IPS-NIHi7 (cell line): Measurements from ENCODE around the gene PODXL2.
"Not testable (repeated sequence)": the region's sequence is repeated elsewhere in the genome, so short reads cannot be mapped to it uniquely, and the experiment has no call there.

Experiments used
- DNase-seq: peaks from one replicate; pipeline ENCODE4 v3.0.0; 2012; ENCODE audit warnings: mixed read lengths; ENCODE audit errors: extremely low spot score

The PODXL2 gene

GRCh38 chr3:127628788-127629466 is at the start of gene PODXL2:
Gene PODXL2, plus strand, starts transcription at chr3:127629185. Its CDS starts 35 bp downstream, at chr3:127629220.
- DNase-seq: peak; percentile 91

- DNase-seq: no peak
Measured at GRCh38 chr3:127580327-127581060, 48.5 kb upstream of the PODXL2 start.

DNA sequence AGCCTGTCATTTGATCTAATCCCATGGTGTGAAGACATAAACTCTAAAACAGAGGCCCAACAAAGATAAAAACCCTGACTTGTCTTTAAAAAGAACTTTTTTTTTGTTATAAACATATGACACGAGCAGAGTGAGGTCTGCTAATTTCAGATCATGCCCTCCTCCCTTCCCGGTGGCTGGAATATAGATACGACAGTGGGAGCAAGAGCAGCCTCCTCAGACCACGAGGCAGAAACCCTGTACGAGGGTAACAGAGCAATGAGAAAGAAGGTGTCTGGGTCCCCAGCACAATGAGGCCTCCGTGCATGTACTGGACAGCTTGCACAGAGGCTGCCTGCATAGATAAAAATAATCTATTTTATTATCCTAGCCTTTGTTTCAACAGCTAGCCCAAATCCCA is 44.3 kb upstream of the PODXL2 start:
- no peak for DNase-seq

GRCh38 chr3:127585163-127585812 is 43.7 kb upstream of the PODXL2 start:
- no peak for DNase-seq

DNA sequence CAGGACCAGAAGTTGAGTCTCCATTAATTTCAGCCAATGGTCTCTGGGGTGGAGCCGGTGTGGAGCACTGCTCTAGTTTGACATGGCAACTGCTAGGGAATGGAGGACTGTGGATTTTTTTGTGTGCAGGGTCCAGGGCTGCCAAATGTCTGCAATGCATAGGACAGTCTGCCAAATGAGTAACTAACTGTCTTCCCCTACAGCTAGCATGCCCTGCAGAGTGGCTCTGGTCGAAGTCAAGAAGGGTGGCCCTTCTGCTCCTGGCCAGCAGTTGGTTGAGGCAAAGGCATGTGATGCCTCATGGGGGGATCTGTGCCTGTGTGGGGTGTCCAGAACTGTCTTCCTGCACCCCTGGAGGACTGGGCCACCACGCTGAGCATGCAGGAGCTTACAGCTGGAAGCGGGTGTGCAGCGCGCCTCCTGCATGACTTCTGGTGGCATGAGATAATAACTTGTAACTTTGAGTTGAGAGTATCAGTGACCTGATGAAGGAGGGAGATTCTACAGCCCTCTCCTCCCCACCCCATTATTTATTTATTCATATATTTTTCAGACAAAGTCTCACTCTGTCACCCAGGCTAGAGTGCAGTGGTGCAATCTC is 43.1 kb upstream of the PODXL2 start:
- DNase-seq: no peak

DNA sequence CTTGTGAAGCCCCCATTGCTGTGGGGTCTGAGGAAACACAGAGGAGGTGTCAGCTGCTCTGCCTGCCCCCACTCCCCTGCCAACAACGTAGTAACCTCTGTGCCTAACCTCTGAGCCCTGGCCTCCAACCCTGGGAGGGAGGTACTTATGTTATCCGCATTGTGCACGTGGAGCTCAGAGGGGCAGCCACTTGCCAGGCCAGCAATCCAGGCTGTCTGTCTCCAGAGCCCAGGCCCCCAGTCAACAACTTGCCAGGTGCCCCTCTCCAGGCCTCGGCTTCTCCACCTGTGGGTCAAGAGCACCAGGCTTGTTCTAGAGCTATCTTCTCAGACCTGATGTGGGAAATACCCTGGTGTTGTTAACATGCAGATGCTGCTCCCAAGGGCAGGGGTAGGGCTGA is 41.1 kb upstream of the PODXL2 start:
- DNase-seq: no peak

GRCh38 chr3:127588806-127589577 is 40.0 kb upstream of the PODXL2 start:
- DNase-seq: no peak

DNA sequence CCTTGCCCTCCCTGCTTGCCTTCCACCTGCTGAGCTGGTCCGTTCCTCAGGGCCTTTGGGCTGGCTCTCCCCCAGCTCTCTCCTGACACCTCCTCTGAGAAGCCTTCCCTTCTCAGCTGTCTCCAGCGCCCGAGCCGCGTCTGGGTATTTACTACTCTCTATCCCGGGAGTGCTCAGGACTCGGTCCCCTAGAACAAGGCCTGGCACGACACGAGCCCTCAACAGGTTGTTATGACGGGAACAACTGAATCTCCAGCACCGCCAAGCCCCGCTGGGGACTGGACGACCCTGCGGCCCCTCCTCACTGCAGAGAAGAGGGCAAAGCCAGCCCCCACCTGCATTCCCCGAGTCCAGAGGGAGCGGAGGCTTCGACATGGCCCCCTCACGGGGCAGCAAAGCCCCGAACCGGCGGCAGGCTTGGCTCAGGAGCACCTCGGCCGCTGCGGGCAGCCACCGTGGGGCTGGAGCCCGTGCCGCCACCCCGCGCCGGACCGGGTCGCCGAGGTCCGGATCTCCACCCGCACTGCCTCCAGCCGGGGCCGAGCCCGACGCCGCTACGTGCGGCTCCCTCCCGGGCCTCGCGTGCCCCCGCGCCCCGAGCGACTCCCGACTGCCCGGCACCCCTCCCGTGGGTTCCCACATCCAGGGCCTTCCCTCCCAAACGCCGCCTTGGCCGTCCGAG is 39.2 kb upstream of the PODXL2 start:
- peak; percentile 21 for DNase-seq

GRCh38 chr3:127590282-127590592 is 38.7 kb upstream of the PODXL2 start:
- DNase-seq: no peak

GRCh38 chr3:127590593-127591465 is 38.2 kb upstream of the PODXL2 start, which contains the start of gene TPRA1:
Gene TPRA1, minus strand, starts transcription at chr3:127590733. Its CDS starts 10,587 bp downstream, at chr3:127580146.
- peak; percentile 95 for DNase-seq

- DNase-seq: no peak
Measured at GRCh38 chr3:127593178-127593577, 35.8 kb upstream of the PODXL2 start.

DNA sequence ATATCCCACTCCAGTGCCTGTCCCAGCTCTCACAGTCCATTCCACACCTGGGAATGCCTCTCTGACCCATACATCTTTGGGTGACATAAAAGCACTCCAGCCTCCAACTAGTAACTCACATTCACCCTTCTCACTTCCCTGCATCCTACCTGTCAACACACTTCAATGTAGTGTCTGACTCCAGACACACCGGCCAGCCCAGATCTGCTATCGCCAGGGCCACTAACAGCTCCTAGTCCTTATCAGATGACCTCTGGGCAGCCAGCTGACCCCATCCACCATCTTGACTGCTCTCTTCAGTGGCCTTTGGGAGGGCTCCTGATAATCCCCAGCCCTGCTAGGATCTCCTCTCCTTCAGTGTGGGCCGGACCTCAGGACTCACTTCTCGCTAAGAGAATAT is 33.7 kb upstream of the PODXL2 start:
- DNase-seq: no peak

DNA sequence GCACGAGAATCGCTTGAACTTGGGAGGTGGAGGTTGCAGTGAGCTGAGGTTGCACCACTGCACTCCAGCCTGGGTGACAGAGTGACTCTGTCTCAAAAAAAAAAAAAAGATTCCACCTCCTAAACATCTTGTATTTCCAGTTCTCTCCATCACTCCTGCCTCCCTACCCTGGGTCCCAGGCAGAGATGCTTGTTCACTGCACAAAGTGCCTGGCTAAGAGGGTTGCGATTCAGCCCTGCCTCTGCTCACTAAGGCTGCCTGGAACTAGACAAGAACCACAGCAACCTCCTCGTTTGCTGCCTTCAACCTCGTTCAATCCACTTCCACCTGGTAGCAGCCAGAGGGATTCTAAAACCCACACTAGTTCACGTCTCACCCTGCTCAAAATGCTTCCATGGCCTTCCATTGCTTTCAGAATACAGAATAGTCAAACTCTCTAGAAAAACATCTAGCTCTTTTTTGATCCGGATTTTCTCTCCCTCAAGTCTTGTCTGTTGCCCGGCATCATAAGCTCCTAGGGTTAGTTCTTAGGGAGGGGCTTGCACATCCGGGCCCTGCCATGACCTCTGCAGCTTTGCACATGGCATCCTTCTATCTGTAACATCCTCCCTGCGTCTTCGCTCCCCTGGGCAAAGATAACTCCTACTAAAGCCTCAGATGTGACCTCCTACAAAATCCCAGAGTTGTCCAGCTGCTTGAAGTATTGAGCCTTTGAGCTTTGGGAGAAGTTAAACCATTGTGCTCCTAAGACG is 31.8 kb upstream of the PODXL2 start:
- no peak for DNase-seq

DNA sequence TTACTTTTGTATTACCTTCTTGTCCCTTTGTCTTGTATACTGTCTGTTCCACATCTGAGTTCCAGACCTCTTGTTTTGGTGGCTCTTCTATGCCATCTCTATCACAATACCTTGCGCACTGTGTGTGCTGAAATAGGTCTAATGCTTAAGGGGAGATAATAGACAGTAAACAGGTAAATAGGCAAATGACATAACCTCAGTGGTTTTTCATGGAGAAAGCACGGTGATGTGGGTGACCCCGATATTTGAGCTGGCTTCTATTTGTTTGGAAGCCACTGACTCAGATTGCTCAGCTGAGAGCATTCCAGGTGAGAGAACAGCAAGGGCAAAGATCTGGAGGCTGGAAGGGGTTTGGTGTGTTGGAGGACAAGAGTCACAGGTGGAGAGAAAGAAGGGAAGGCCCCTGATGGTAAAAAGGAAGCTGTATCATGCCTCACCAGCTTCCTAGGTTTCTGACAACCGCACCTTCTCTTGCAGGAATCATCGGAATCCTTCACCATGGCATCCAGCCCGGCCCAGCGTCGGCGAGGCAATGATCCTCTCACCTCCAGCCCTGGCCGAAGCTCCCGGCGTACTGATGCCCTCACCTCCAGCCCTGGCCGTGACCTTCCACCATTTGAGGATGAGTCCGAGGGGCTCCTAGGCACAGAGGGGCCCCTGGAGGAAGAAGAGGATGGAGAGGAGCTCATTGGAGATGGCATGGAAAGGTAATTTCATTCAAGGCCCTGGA is 30.0 kb upstream of the PODXL2 start:
- DNase-seq: no peak

DNA sequence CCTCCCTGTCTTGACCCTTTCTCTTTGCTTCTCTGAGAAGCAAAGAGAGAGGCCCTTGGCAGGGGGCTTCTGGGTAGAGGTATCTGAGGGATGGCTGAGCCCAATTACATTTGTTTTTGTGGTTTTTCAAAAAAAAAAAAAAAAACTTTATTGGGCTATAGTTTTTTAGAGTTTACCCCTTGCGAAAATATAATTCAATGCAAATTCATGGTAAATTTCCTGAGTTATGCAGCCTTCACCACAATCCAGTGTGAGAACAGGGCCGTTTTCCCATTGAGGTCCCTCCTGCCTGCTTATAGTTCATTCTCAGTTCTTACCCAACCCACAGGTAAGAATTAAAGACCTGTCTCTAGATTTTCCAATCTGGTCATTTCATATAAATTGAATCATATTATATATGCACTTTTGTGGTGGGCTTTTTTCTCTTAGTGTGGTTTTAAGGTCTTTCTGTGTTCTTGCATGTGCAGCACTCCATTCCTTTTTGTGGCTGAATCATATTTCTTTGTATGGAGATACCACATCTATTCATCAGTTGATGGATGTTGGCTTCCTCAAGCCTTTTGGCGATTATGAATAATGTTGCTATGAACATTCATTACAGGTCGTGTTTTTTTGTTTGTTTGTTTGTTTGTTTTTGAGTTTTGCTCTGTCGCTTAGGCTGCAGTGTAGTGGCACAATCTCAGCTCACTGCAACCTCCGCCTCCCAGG is 28.1 kb upstream of the PODXL2 start:
- DNase-seq: no peak

GRCh38 chr3:127604035-127604434 is 24.9 kb upstream of the PODXL2 start:
- DNase-seq: no peak

DNA sequence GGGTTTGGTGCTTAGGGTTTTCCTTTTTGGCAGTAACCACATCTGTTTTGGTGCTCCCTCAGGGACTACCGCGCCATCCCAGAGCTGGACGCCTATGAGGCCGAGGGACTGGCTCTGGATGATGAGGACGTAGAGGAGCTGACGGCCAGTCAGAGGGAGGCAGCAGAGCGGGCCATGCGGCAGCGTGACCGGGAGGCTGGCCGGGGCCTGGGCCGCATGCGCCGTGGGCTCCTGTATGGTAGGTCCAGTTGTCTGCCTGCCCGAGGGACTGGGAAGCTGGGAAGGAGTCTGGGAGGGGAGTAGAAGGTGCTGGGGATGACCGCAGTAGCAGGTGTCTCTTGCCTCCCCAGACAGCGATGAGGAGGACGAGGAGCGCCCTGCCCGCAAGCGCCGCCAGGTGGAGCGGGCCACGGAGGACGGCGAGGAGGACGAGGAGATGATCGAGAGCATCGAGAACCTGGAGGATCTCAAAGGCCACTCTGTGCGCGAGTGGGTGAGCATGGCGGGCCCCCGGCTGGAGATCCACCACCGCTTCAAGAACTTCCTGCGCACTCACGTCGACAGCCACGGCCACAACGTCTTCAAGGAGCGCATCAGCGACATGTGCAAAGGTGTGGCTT is 24.3 kb upstream of the PODXL2 start:
- no peak for DNase-seq

DNA sequence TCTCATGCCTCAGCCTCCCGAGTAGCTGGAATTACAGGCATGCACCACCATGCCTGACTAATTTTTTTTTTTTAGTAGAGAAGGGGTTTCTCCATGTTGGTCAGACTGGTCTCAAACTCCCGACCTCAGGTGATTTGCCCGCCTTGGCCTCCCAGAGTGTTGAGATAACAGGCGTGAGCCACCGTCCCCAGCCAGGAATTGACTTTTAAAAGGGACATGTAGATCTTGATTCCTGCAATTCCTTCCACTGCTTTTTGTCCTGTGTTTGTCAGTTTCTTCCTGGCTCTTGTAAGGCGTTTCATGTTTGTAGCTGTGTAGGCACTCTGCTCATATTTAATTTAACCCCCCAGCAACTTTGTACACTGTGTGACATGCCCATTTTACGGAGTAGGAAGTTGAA is 23.4 kb upstream of the PODXL2 start:
- DNase-seq: not testable (repeated sequence)
